Natural killer cell (primary cell): ENCODE results near the gene RAPGEF3. TPM values are rescaled to one million over a fixed set of nuclear protein-coding genes. Genes with fewer than 3 reads are reported as not detected.

Experiments used
- ATAC-seq, 3 donors: fragments of 150-1000 bp in 2 of 3; fragments of 200-7000 bp in 1 of 3; cut with Tn5 transposase; 1 replicate in 1 of 3; 2 replicates in 2 of 3; pipeline ENCODE4 v1.10.0; 2021; ENCODE audit warnings: mild to moderate bottlenecking in 2 of 3, moderate library complexity in 2 of 3
- DNase-seq, 2 donors: peaks; one replicate each; pipeline versions ENCODE4 v3.0.0 to v3.0.0-alpha.2; 2013 to 2021; ENCODE audit warnings: mixed read lengths in 1 of 2
- H3K27ac ChIP-seq: one replicate; pipeline ENCODE4 v1.5.1; 2013; ENCODE audit warnings: mild to moderate bottlenecking, low read length
- H3K27me3 ChIP-seq: one replicate; pipeline ENCODE4 v1.6.1; 2013; ENCODE audit warnings: low read length; ENCODE audit not compliant: control insufficient read depth, insufficient read depth
- H3K36me3 ChIP-seq: one replicate; pipeline ENCODE4 v1.6.1; 2013; ENCODE audit warnings: low read length; ENCODE audit not compliant: control insufficient read depth, insufficient read depth
- H3K4me1 ChIP-seq: one replicate; pipeline ENCODE4 v1.6.1; 2013; ENCODE audit warnings: low read length; ENCODE audit not compliant: control insufficient read depth, insufficient read depth
- H3K4me3 ChIP-seq: one replicate; pipeline ENCODE4 v1.5.1; 2013; ENCODE audit warnings: low read length
- H3K9me3 ChIP-seq: one replicate; pipeline ENCODE4 v1.6.1; 2013; ENCODE audit warnings: low read length; ENCODE audit not compliant: control insufficient read depth, insufficient read depth
- H3K27ac Mint-ChIP-seq, 2 donors: one replicate each; pipeline ENCODE4 v1.8.0; 2022; ENCODE audit warnings: mild to moderate bottlenecking in 2 of 2, mixed read lengths in 2 of 2, moderate library complexity in 1 of 2
- H3K27me3 Mint-ChIP-seq, 2 donors: one replicate each; pipeline ENCODE4 v1.8.0; 2022; ENCODE audit warnings: low read depth in 2 of 2, mixed read lengths in 2 of 2
- H3K36me3 Mint-ChIP-seq: one replicate; pipeline ENCODE4 v1.8.0; 2022; ENCODE audit warnings: mixed read lengths
- H3K4me1 Mint-ChIP-seq, 2 donors: one replicate each; pipeline ENCODE4 v1.8.0; 2022; ENCODE audit warnings: mixed read lengths in 2 of 2
- H3K4me3 Mint-ChIP-seq: one replicate; pipeline ENCODE4 v1.8.0; 2022; ENCODE audit warnings: mild to moderate bottlenecking, moderate library complexity, mixed read lengths
- H3K9me3 Mint-ChIP-seq, 2 donors: one replicate each; pipeline ENCODE4 v1.8.0; 2022; ENCODE audit warnings: mixed read lengths in 2 of 2
- CTCF ChIP-seq: fragments of 200-600 bp; IDR thresholded peaks from one replicate; pipeline ENCODE4 v1.8.0; 2022; ENCODE audit warnings: antibody characterized with exemption
- WGBS: methylation state at CpG from one replicate; pipeline ENCODE4 v1.1.7; 2013; ENCODE audit warnings: missing lambda C conversion rate; ENCODE audit not compliant: insufficient coverage; 5-methylcytosine and 5-hydroxymethylcytosine counted together
- intact Hi-C: fragments of 100-400 bp; cut with micrococcal nuclease; formaldehyde crosslinking; loops from one replicate; pipeline ENCODE4 v1.14.2; 2022
- total RNA-seq, 4 donors: library from RNA; stranded (reverse); fragments of 120-200 nt in 1 of 4; gene quantifications; one replicate each; pipeline versions ENCODE4 v1.2.3 to v1.2.4, GENCODE V29; 2013 to 2022

RAPGEF3 gene
- total RNA-seq, 3 donors from 2014 or later (not counting 1 experiment from before 2014, with no cell fraction given) = 0.23 to 0.73 (median 0.49) TPM

GRCh38 chr12:47718531-47718930 lies 40.1 kb downstream of the RAPGEF3 start:
- intact Hi-C loops = loop anchor here (5.0 kb wide), 3 partner anchors 229 to 449 kb away; partner anchors contain the start of gene TMEM106C
- Mint-ChIP-seq H3K27me3 (peaks cover 3 to 10% of the 10 kb centered on the region in 2 donors), H3K27ac (no peak overlapping the region), H3K4me3 (no peak overlapping the region), H3K9me3 (no peaks in the 10 kb centered on the region), H3K4me1 (peaks cover 34 to 42% of the 10 kb centered on the region in 2 donors), H3K36me3 (no peaks in the 10 kb centered on the region)
- WGBS = 100% methylated on average over 1 of the region's 1 CpG
- Histone ChIP-seq H3K4me1 (peaks cover 36% of the 10 kb centered on the region), H3K4me3 (no peak overlapping the region), H3K36me3 (no peaks in the 10 kb centered on the region), H3K9me3 (no peaks in the 10 kb centered on the region), H3K27ac (no peak overlapping the region), H3K27me3 (peaks cover 4% of the 10 kb centered on the region)
- ATAC-seq (no peak), DNase-seq (no peak)
- no peak for TF ChIP-seq CTCF

GRCh38 chr12:47717443-47718193 lies 41.1 kb downstream of the RAPGEF3 start:
- H3K27ac ChIP-seq = no peak overlapping the region
- peak overlapping the region in 1 of 2 donors; percentile 68 for H3K27ac Mint-ChIP-seq
- intact Hi-C loops = loop anchor here (5.0 kb wide), 3 partner anchors 230 to 450 kb away; partner anchors contain the start of gene TMEM106C

GRCh38 chr12:47717046-47717442 lies 41.6 kb downstream of the RAPGEF3 start:
- Histone ChIP-seq H3K36me3 (no peaks in the 10 kb centered on the region), H3K4me1 (peaks cover 24% of the 10 kb centered on the region), H3K9me3 (no peaks in the 10 kb centered on the region), H3K27ac (no peak overlapping the region), H3K4me3 (no peak overlapping the region), H3K27me3 (no peaks in the 10 kb centered on the region)
- 85% methylated on average over 6 of the region's 6 CpGs for WGBS
- TF ChIP-seq CTCF = no peak
- Mint-ChIP-seq H3K27me3 (peaks cover 0 to 10% of the 10 kb centered on the region in 2 donors), H3K27ac (no peak overlapping the region), H3K4me3 (no peak overlapping the region), H3K4me1 (peaks cover 22 to 30% of the 10 kb centered on the region in 2 donors), H3K9me3 (no peaks in the 10 kb centered on the region), H3K36me3 (no peaks in the 10 kb centered on the region)
- DNase-seq (no peak), ATAC-seq (no peak)
- intact Hi-C loops = loop anchor here (5.0 kb wide), 3 partner anchors 230 to 450 kb away; partner anchors contain the start of gene TMEM106C

More at GRCh38 chr12:47717443-47718193, 41.1 kb downstream of the RAPGEF3 start:
- Histone ChIP-seq H3K4me3 (no peak overlapping the region), H3K36me3 (no peaks in the 10 kb centered on the region), H3K27me3 (no peaks in the 10 kb centered on the region), H3K9me3 (no peaks in the 10 kb centered on the region), H3K4me1 (peaks cover 29% of the 10 kb centered on the region)
- DNase-seq (peak in 1 of 2 donors; percentile 79), ATAC-seq (peak; percentile 34 to 54 (median 40))
- Mint-ChIP-seq H3K36me3 (no peaks in the 10 kb centered on the region), H3K9me3 (no peaks in the 10 kb centered on the region), H3K4me3 (no peak overlapping the region), H3K4me1 (peaks cover 28 to 36% of the 10 kb centered on the region in 2 donors), H3K27me3 (peaks cover 0 to 10% of the 10 kb centered on the region in 2 donors)
- peak; percentile 38 for TF ChIP-seq CTCF
- 37% methylated on average over 13 of the region's 13 CpGs for WGBS
